ENCODE measurements around the gene ZIC5. TPM values are rescaled to one million over a fixed set of nuclear protein-coding genes. Genes with fewer than 3 reads are reported as not detected.

The ZIC5 gene
- total RNA-seq (ENCODE audit: low replicate concordance): 0.05 and 15.1 TPM in 2 replicates
- long read RNA-seq: 0 reads

- Mint-ChIP-seq H3K36me3 (peaks cover 17% of the 10 kb centered on the region), H3K27me3 (peaks cover 80% of the 10 kb centered on the region), H3K4me3 (peak within 1 kb of the TSS; percentile 87), H3K4me1 (ENCODE audit: unreplicated experiment) (peaks cover 4% of the 10 kb centered on the region), H3K9me3 (peaks cover 5% of the 10 kb centered on the region), H3K27ac (peak within 1 kb of the TSS; percentile 60)
- TF ChIP-seq, protein P1, sequence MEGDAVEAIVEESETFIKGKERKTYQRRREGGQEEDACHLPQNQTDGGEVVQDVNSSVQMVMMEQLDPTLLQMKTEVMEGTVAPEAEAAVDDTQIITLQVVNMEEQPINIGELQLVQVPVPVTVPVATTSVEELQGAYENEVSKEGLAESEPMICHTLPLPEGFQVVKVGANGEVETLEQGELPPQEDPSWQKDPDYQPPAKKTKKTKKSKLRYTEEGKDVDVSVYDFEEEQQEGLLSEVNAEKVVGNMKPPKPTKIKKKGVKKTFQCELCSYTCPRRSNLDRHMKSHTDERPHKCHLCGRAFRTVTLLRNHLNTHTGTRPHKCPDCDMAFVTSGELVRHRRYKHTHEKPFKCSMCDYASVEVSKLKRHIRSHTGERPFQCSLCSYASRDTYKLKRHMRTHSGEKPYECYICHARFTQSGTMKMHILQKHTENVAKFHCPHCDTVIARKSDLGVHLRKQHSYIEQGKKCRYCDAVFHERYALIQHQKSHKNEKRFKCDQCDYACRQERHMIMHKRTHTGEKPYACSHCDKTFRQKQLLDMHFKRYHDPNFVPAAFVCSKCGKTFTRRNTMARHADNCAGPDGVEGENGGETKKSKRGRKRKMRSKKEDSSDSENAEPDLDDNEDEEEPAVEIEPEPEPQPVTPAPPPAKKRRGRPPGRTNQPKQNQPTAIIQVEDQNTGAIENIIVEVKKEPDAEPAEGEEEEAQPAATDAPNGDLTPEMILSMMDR (conservative IDR thresholded peaks at IDR 0.05): no peak
- peak; percentile 80 for DNase-seq (ENCODE audit: extremely low spot score, unreplicated experiment)
Observed at GRCh38 chr13:99971576-99972189, at the start of gene ZIC5. ZIC5 (minus strand) TSS chr13:99971767; CDS start chr13:99971603, 164 bp downstream.

DNA sequence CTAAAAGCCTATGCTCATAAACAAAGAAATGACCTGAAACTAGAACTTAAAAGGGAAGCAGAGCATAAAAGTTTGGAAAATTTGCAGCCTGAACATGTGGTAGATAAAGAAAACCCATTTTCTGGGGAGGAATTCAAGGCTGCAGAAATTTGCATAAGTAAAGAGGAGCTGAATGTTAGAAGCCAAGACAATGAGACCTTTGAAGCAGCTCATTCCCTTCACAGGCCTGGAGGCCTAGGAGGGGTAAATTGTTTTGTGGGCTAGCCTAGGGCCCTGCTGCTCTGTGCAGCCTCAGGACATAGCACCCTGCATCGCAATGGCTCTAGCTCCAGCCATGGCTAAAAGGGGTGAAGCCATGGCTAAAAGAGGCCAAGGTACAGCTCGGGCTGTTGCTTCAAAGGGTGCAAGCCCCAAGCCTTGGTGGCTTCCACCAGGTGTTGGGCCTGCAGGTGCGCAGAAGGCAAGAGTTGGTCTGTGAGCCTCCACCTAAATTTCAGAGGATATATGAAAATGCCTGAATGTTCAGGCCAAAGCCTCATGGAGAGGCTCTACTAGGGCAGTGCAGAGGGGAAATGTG lies 48.3 kb upstream of the ZIC5 start:
- Mint-ChIP-seq H3K27ac (no peak overlapping the region), H3K36me3 (no peaks in the 10 kb centered on the region), H3K27me3 (no peaks in the 10 kb centered on the region), H3K9me3 (no peaks in the 10 kb centered on the region), H3K4me3 (no peak overlapping the region), H3K4me1 (ENCODE audit: unreplicated experiment) (no peaks in the 10 kb centered on the region)
- peak; percentile 42 for DNase-seq (ENCODE audit: extremely low spot score, unreplicated experiment)
- TF ChIP-seq, protein P1 (conservative IDR thresholded peaks at IDR 0.05): no peak

DNA sequence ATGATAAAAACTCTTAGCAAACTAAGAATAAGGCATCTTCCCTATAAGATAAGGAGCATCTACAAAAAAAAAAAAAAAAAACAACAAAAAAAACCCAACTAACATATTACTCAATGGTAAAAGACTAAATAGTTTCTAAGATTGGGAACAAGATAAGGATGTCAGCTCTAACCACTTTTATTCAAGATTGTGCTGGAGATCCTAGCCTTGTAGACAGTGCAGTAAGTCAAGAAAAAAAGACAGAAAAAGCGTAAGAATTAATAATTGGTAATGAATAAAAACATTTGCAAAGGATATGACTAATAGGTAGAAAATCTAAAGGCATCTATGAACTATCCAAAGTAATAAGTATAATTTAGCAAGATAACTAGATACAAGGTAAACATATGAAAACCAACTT lies 43.1 kb upstream of the ZIC5 start:
- Mint-ChIP-seq H3K36me3 (no peaks in the 10 kb centered on the region), H3K27me3 (peaks cover 9% of the 10 kb centered on the region), H3K9me3 (no peaks in the 10 kb centered on the region), H3K4me1 (ENCODE audit: unreplicated experiment) (no peaks in the 10 kb centered on the region), H3K27ac (no peak overlapping the region), H3K4me3 (no peak overlapping the region)
- DNase-seq (ENCODE audit: extremely low spot score, unreplicated experiment): no peak
- TF ChIP-seq, protein P1 (conservative IDR thresholded peaks at IDR 0.05): no peak

GRCh38 chr13:99998261-99998660 lies 26.7 kb upstream of the ZIC5 start:
- no peak overlapping the region for H3K4me3 Mint-ChIP-seq
- H3K36me3 Mint-ChIP-seq: peaks cover 3% of the 10 kb centered on the region
- no peaks in the 10 kb centered on the region for H3K9me3 Mint-ChIP-seq
- TF ChIP-seq, protein P1 (conservative IDR thresholded peaks at IDR 0.05): no peak
- H3K27me3 Mint-ChIP-seq: peaks cover 74% of the 10 kb centered on the region
- no peak overlapping the region for H3K27ac Mint-ChIP-seq
- H3K4me1 Mint-ChIP-seq (ENCODE audit: unreplicated experiment): no peaks in the 10 kb centered on the region
- DNase-seq (ENCODE audit: extremely low spot score, unreplicated experiment): no peak

DNA sequence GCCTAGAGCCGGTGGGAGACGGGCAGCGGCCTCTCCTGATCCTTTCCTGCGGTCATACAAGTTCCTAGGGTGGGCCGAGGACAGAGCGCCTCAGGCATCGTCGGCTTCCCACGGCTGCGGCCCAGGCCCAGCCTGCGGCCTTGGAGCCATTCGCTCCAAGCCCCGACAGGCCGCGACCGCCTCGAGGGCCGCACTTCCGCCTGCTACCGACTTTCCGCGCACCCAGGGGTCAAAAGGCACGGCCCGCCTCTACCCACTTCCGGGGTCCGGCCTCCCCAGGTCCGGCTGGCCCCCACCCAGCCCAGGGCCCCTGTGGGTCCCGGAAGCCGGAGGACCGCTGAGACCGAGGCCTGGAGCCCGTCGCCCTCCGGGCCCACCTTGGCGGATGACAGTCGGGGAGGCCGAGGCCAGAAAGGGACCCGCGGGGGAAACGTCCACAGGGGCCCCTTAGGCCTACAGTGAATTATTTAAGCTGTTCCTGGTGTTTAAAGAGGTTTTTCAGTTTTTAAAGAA lies 26.2 kb upstream of the ZIC5 start:
- peaks cover 3% of the 10 kb centered on the region for H3K36me3 Mint-ChIP-seq
- no peaks in the 10 kb centered on the region for H3K9me3 Mint-ChIP-seq
- no peak for DNase-seq (ENCODE audit: extremely low spot score, unreplicated experiment)
- peaks cover 75% of the 10 kb centered on the region for H3K27me3 Mint-ChIP-seq
- H3K27ac Mint-ChIP-seq: no peak overlapping the region
- TF ChIP-seq, protein P1 (conservative IDR thresholded peaks at IDR 0.05): no peak
- H3K4me3 Mint-ChIP-seq: no peak overlapping the region
- H3K4me1 Mint-ChIP-seq (ENCODE audit: unreplicated experiment): peaks cover 4% of the 10 kb centered on the region
